HG02623 (cell line): ENCODE data around the gene ANO3.

ENCODE experiments used
- ATAC-seq: cut with Tn5 transposase; IDR thresholded peaks from one replicate; pipeline ENCODE4 v1.9.1; 2021; ENCODE audit warnings: moderate library complexity; ENCODE audit not compliant: unreplicated experiment

The ANO3 gene

GRCh38 chr11:26483108-26483507 lies 151.2 kb downstream of the ANO3 start:
- no peak for ATAC-seq

GRCh38 chr11:26490546-26490945 lies 158.6 kb downstream of the ANO3 start:
- ATAC-seq = no peak

DNA sequence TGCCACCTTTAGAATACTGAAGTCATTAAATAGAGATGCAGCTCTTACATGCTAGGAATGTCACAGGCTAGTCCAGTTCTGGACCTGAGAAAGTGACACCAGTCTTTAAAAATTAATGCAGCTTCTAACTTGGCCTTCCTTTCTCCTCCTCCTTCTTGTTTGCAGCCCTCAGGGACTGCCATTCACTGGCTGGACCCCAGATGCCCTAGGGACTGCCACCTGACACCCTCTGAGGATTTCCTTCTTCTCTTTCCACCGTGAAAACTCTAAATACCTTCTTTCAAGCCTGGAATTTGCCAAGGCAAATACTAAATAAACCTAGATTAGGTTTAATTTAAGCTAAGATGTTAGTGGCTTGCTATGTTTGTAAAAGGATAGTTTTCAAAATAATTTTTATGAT lies 161.7 kb downstream of the ANO3 start:
- no peak for ATAC-seq

- no peak for ATAC-seq
These were observed 175.3 kb downstream of the ANO3 start for GRCh38 chr11:26507229-26507628.

DNA sequence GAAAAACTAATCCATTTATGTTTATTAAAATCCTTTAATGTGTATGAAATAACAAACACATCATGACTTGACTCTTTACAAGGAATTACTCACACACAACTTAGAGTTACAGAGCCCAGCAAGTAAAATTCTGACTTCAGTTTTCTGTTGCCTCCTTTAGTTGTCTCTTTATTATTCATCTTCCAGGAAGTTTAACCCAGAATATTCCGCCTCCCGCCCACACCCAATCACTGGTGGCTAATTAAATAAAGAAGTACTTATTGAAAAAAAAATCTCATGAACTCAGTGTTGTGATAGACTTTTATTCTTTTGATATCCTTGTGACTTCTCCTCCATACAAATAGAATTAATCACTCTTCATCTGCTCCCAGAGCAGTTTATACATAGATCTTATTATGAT lies 178.2 kb downstream of the ANO3 start:
- ATAC-seq = no peak

- ATAC-seq = no peak
These were observed 178.8 kb downstream of the ANO3 start for GRCh38 chr11:26510756-26511155.

DNA sequence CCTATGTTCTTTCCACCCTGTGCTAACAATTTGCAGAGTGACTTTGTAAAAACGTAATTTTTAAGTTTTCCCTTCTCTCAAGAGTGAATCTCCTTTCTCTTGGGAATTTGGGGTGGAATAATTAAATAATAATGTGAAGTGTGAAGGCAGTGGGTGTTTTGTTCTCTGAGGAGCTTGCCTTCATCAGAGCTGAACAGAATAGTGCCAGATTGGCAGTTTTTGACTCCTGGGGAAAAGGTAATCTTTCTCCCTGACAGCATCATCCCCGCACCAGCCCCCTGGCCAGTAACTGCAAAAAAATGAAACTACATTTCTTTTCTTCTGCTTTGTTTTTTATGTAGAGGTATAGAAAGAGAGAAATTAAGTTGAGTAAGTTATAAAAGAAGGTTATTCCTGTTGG lies 180.3 kb downstream of the ANO3 start:
- ATAC-seq = no peak

GRCh38 chr11:26519469-26519868 lies 187.5 kb downstream of the ANO3 start:
- no peak for ATAC-seq

DNA sequence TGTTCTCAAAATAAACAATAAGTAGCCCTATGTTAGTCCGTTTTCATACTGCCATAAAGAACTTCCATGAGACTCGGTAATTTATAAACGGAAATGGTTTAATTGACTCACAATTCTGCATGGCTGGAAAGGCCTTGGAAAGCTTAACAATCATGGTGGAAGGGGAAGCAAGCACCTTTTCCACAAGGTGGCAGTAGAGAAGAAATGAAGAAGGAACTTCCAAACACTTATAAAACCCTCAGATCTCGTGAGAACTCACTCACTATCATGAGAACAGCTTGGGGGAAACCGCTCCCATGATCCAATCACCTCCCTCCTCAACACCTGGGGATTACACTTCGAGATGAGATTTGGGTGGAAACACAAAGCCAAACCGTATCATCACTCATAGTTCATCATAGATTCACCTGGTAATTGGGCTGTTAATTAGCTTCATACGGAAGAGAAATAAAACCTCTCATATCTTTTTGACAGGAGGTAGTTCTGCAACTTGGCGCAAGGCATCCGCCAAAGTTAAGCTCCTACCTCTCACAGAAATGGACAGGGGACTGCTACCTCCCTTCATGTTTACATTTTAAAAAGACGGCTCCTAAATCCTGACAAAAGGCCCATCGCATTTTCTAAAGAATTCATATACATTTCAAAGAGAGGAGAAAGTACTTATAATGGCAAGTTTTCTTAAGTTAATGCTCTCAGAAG lies 191.1 kb downstream of the ANO3 start:
- ATAC-seq = no peak

DNA sequence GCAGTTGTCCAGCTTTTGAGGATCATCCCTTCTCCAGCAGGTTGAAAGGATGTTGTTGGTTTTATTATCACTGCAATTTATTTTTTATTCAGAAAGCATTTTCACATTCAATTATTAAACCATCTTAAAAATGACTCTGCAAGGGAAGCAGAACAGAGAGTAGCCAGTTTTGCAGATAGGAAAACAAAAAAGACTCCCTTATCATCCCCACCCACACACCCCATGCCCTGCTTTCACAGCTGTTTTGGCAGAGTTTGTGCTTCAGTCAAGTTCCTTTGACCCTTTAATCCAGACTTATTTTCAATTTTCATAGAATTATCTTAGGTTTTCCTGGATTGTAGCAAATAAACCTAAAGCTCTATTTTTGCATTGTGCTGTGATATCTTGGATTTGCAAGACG lies 195.8 kb downstream of the ANO3 start:
- no peak for ATAC-seq

- no peak for ATAC-seq
These were observed 205.4 kb downstream of the ANO3 start for GRCh38 chr11:26537341-26537740.

DNA sequence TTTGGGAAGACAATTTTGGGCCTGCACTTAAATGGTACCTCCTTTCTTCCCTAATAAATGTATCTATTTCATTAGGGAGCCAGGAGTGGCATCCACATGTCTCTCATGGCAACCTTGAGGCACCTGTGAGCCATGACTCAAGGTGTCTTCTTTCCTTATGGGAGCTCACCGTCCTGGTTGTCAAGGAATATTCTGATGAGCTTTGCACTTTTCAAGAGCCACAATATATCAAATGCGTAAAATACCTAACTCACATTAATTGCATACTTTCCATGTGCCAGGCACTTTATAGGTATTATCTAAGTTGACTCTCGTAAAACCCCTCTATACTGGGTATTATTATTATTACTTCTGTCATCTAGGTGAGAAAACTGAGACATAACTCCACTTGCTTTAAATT lies 207.6 kb downstream of the ANO3 start:
- ATAC-seq = no peak

- no peak for ATAC-seq
These were observed 209.9 kb downstream of the ANO3 start for GRCh38 chr11:26541870-26542269.

DNA sequence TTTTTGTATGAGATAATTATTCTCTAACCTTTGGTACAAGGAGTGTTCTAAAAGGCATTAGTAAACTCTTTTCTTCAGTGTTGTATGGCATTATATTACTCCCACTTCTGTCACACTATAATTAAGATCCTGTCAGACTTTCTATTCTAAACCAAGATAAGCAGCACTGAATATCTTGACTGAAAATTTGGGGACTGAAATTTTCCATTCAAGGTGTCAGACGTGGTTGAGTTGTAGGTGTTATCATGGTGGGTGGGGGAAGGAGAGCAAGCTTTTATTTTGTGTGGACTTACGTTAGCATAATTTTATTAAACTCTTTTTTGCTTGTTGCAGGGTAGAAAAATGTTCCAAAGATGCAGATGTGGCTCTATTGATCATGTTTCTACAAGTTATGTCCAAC lies 217.2 kb downstream of the ANO3 start:
- ATAC-seq = no peak

- no peak for ATAC-seq
These were observed 218.1 kb downstream of the ANO3 start for GRCh38 chr11:26550022-26550421.

GRCh38 chr11:26551186-26551801 lies 219.4 kb downstream of the ANO3 start:
- ATAC-seq = no peak

GRCh38 chr11:26553182-26553581 lies 221.3 kb downstream of the ANO3 start:
- no peak for ATAC-seq

GRCh38 chr11:26554455-26554854 lies 222.5 kb downstream of the ANO3 start:
- no peak for ATAC-seq

DNA sequence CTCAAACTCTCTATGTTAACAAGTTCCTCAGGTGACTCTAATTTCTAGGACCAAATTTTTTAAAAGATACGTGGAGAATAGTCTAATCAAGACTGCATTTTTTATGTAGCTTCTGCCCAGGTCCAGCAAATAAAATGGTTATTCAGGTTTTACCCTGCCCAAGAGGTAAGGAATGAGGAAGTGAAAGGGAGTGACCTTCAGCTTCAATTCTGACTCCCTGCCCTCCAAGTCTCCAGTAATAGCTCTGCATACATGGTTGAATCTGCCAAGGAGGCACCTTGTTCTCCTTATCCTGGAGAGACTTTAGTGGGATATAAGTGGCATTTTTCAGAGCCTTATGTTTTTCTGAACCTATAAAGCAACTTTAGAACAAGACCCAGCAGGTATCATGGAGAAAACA lies 224.7 kb downstream of the ANO3 start:
- no peak for ATAC-seq

DNA sequence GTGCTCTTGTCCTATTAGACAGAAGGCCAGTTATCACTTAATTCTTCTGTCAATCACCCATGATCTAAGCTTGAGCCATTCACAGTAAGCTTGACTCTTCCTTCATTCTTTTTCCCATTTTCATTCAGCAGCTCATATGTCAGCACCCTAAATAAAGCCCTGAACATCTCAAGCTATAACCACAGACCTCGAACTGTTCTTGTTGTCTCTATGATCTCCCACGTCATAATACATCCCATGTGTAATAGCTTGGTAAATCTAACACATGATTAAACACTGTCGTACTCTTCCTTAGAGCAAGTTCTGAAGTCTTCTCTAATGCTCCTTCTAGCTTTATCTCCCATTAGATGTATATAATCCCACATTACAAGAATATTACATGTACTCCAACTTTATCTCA lies 225.7 kb downstream of the ANO3 start:
- ATAC-seq = no peak

GRCh38 chr11:26558190-26558589 lies 226.3 kb downstream of the ANO3 start:
- ATAC-seq = no peak

DNA sequence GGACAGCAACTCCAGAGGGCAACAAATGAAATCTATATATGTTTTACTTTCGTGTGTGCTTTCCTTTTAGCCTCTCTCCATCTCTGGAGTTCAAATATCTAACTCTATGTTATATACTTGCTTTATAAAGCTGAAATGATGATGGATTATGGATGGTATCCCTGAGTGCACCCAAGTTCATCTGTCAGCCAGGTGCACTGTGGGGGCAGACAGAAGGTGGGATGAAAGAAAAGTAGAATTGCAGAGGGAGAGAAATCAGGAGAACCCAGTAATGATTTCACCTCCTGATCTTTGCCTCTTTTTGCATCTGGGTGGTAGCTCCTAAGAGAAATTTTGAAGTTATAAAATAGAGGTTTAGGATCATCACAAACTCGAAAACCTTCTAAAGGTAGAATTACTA lies 237.7 kb downstream of the ANO3 start:
- no peak for ATAC-seq
